ENCODE results near the gene CRHR1. TPM values are rescaled to one million over a fixed set of nuclear protein-coding genes. Genes with fewer than 3 reads are reported as not detected.
"Not testable (repeated sequence)": the region's sequence is repeated elsewhere in the genome, so short reads cannot be mapped to it uniquely, and the experiment has no call there.

CRHR1 gene
- total RNA-seq, 2 donors from 2014 or later = 1.4 to 2.1 TPM

- intact Hi-C loops (cut with DNase I) = no loop called here
- no peaks in the 10 kb centered on the region for H3K9me3 ChIP-seq
- H3K36me3 ChIP-seq = no peaks in the 10 kb centered on the region
- no peaks in the 10 kb centered on the region for H3K27me3 ChIP-seq (replicated peaks; ENCODE audit: insufficient read depth)
- no peak for DNase-seq (ENCODE audit: low spot score)
- 69% methylated on average over 2 of the region's 2 CpGs for WGBS
- TF ChIP-seq CTCF (IDR thresholded peaks at IDR 0.05) (no peak), POLR2AphosphoS5 (IDR thresholded peaks at IDR 0.05) (no peak)
- no peak overlapping the region for H3K4me3 ChIP-seq
- no peaks in the 10 kb centered on the region for H3K4me1 ChIP-seq (replicated peaks)
- no peak overlapping the region for H3K27ac ChIP-seq
These were observed 71.7 kb downstream of the CRHR1 start for GRCh38 chr17:45855691-45856336.

GRCh38 chr17:45857977-45858708 is 74.0 kb downstream of the CRHR1 start:
- Histone ChIP-seq H3K4me3 (no peak overlapping the region), H3K36me3 (no peaks in the 10 kb centered on the region), H3K4me1 (replicated peaks) (no peaks in the 10 kb centered on the region), H3K9me3 (no peaks in the 10 kb centered on the region), H3K27me3 (replicated peaks; ENCODE audit: insufficient read depth) (no peaks in the 10 kb centered on the region), H3K27ac (no peak overlapping the region)
- intact Hi-C loops (cut with DNase I) = no loop called here
- no peak for DNase-seq (ENCODE audit: low spot score)
- 38% methylated on average over 10 of the region's 10 CpGs for WGBS
- TF ChIP-seq CTCF (IDR thresholded peaks at IDR 0.05) (no peak), POLR2A (IDR thresholded peaks at IDR 0.05) (no peak)

- intact Hi-C loops (cut with DNase I) = no loop called here
- no peak overlapping the region for H3K27ac ChIP-seq
- H3K4me3 ChIP-seq = no peak overlapping the region
- no peak for TF ChIP-seq POLR2A (IDR thresholded peaks at IDR 0.05)
- TF ChIP-seq POLR2AphosphoS5 (IDR thresholded peaks at IDR 0.05) = no peak
- no peak for TF ChIP-seq CTCF (IDR thresholded peaks at IDR 0.05)
- H3K4me1 ChIP-seq (replicated peaks) = no peaks in the 10 kb centered on the region
- no peak for DNase-seq (ENCODE audit: low spot score)
- 72% methylated on average over 7 of the region's 7 CpGs for WGBS
- no peaks in the 10 kb centered on the region for H3K36me3 ChIP-seq
- H3K27me3 ChIP-seq (replicated peaks; ENCODE audit: insufficient read depth) = peaks cover 3% of the 10 kb centered on the region
- H3K9me3 ChIP-seq = no peaks in the 10 kb centered on the region
These were observed 77.0 kb downstream of the CRHR1 start for GRCh38 chr17:45861165-45861564.

- not testable (repeated sequence) for H3K27me3 ChIP-seq (replicated peaks; ENCODE audit: insufficient read depth)
- WGBS = 91% methylated on average over 9 of the region's 9 CpGs
These were observed 78.0 kb downstream of the CRHR1 start for GRCh38 chr17:45862127-45862526.

GRCh38 chr17:45863857-45864654 is 79.9 kb downstream of the CRHR1 start:
- Histone ChIP-seq H3K27ac (no peak overlapping the region), H3K36me3 (no peaks in the 10 kb centered on the region), H3K4me1 (replicated peaks) (no peaks in the 10 kb centered on the region), H3K9me3 (no peaks in the 10 kb centered on the region), H3K27me3 (replicated peaks; ENCODE audit: insufficient read depth) (peaks cover 3% of the 10 kb centered on the region), H3K4me3 (no peak overlapping the region)
- DNase-seq (ENCODE audit: low spot score) = no peak
- intact Hi-C loops (cut with DNase I) = no loop called here
- no peak for TF ChIP-seq POLR2AphosphoS5 (IDR thresholded peaks at IDR 0.05)
- no peak for TF ChIP-seq POLR2A (IDR thresholded peaks at IDR 0.05)
- no peak for TF ChIP-seq CTCF (IDR thresholded peaks at IDR 0.05)
- 55% methylated on average over 6 of the region's 6 CpGs for WGBS

More at GRCh38 chr17:45862127-45862526, 78.0 kb downstream of the CRHR1 start:
- DNase-seq (ENCODE audit: low spot score); intact Hi-C loops (cut with DNase I); H3K4me3 ChIP-seq; H3K9me3 ChIP-seq; H3K36me3 ChIP-seq; H3K4me1 ChIP-seq (replicated peaks); H3K27ac ChIP-seq: not testable (repeated sequence)
